H9 (cell line): ENCODE measurements around the gene PRKAG3. TPM values are rescaled to one million over a fixed set of nuclear protein-coding genes. Genes with fewer than 3 reads are reported as not detected.

Experiments
- DNase-seq: peaks from one replicate; pipeline ENCODE4 v3.0.0-alpha.2; 2017
- H2AFZ ChIP-seq: one replicate; pipeline ENCODE4 v1.6.1; 2013; ENCODE audit warnings: mild to moderate bottlenecking, low read length, control low read depth, moderate library complexity
- H2AK5ac ChIP-seq: 2 replicates; pipeline ENCODE4 v1.6.1; 2013; ENCODE audit warnings: low read length, control low read depth, mixed read lengths; ENCODE audit not compliant: insufficient read length
- H2BK120ac ChIP-seq: one replicate; pipeline ENCODE4 v1.6.1; 2013; ENCODE audit warnings: low read depth, mild to moderate bottlenecking, low read length, control low read depth, inconsistent platforms; ENCODE audit not compliant: poor library complexity, severe bottlenecking
- H2BK12ac ChIP-seq: 2 replicates; pipeline ENCODE4 v1.6.1; 2013; ENCODE audit warnings: low read length, control low read depth, mixed read lengths, low read depth; ENCODE audit not compliant: insufficient read length
- H2BK15ac ChIP-seq: 2 replicates; pipeline ENCODE4 v1.6.1; 2013; ENCODE audit warnings: low read depth, low read length, control low read depth
- H2BK20ac ChIP-seq: one replicate; pipeline ENCODE4 v1.6.1; 2013; ENCODE audit warnings: low read depth, mild to moderate bottlenecking, low read length, control low read depth, inconsistent platforms; ENCODE audit not compliant: poor library complexity, severe bottlenecking
- H2BK5ac ChIP-seq: 2 replicates; pipeline ENCODE4 v1.6.1; 2013; ENCODE audit warnings: low read length, control low read depth, mixed read lengths; ENCODE audit not compliant: insufficient read length
- H3K14ac ChIP-seq: 2 replicates; pipeline ENCODE4 v1.6.1; 2013; ENCODE audit warnings: low read length, control low read depth; ENCODE audit not compliant: insufficient read depth
- H3K18ac ChIP-seq: 2 replicates; pipeline ENCODE4 v1.6.1; 2013; ENCODE audit warnings: low read depth, mild to moderate bottlenecking, mixed read lengths, low read length, control low read depth; ENCODE audit not compliant: insufficient read length
- H3K23ac ChIP-seq: 2 replicates; pipeline ENCODE4 v1.6.1; 2013; ENCODE audit warnings: low read length, control low read depth, mixed read lengths, low read depth; ENCODE audit not compliant: insufficient read length
- H3K23me2 ChIP-seq: 2 replicates; pipeline ENCODE4 v1.6.1; 2013; ENCODE audit warnings: low read depth, mild to moderate bottlenecking, mixed read lengths, low read length, control low read depth; ENCODE audit not compliant: insufficient read length, poor library complexity, severe bottlenecking
- H3K27ac ChIP-seq: 2 replicates; pipeline ENCODE4 v1.5.1; 2013; ENCODE audit warnings: low read length, control low read depth, mixed read lengths, low read depth; ENCODE audit not compliant: insufficient read length
- H3K27me3 ChIP-seq: 2 replicates; pipeline ENCODE4 v1.6.1; 2013; ENCODE audit warnings: low read length, control low read depth, inconsistent platforms; ENCODE audit not compliant: insufficient read depth
- H3K4ac ChIP-seq: 2 replicates; pipeline ENCODE4 v1.6.1; 2013; ENCODE audit warnings: low read depth, mild to moderate bottlenecking, control low read depth, inconsistent platforms, low read length, moderate library complexity
- H3K4me1 ChIP-seq: 2 replicates; pipeline ENCODE4 v1.6.1; 2013; ENCODE audit warnings: low read length, control low read depth, inconsistent platforms; ENCODE audit not compliant: insufficient read depth
- H3K4me2 ChIP-seq: 2 replicates; pipeline ENCODE4 v1.6.1; 2013; ENCODE audit warnings: low read length, control low read depth, mixed read lengths; ENCODE audit not compliant: insufficient read length, insufficient read depth
- H3K56ac ChIP-seq: 2 replicates; pipeline ENCODE4 v1.6.1; 2013; ENCODE audit warnings: low read depth, mild to moderate bottlenecking, mixed read lengths, low read length, control low read depth; ENCODE audit not compliant: insufficient read length
- H3K79me1 ChIP-seq: 2 replicates; pipeline ENCODE4 v1.6.1; 2013; ENCODE audit warnings: low read depth, mild to moderate bottlenecking, moderate library complexity, low read length, control low read depth, inconsistent platforms; ENCODE audit not compliant: insufficient read depth, poor library complexity, severe bottlenecking
- H3K79me2 ChIP-seq: 2 replicates; pipeline ENCODE4 v1.6.1; 2013; ENCODE audit warnings: low read length, control low read depth, inconsistent platforms; ENCODE audit not compliant: insufficient read depth
- H3K9ac ChIP-seq: 2 replicates; pipeline ENCODE4 v1.6.1; 2013; ENCODE audit warnings: low read length, control low read depth, mixed read lengths; ENCODE audit not compliant: insufficient read length; ENCODE audit errors: extremely low read depth
- H3K9me3 ChIP-seq: one replicate; pipeline ENCODE4 v1.6.1; 2013; ENCODE audit warnings: low read depth, low read length, inconsistent platforms; ENCODE audit not compliant: control insufficient read depth
- H3T11ph ChIP-seq: one replicate; pipeline ENCODE4 v1.6.1; 2013; ENCODE audit warnings: mild to moderate bottlenecking, low read length, control low read depth, inconsistent platforms
- H4K20me1 ChIP-seq: one replicate; pipeline ENCODE4 v1.6.1; 2013; ENCODE audit not compliant: control insufficient read depth, insufficient read length, insufficient read depth
- H4K5ac ChIP-seq: 2 replicates; pipeline ENCODE4 v1.6.1; 2013; ENCODE audit warnings: low read depth, mild to moderate bottlenecking, mixed read lengths, low read length, control low read depth; ENCODE audit not compliant: insufficient read length
- H4K8ac ChIP-seq: replicated peaks from 2 replicates; pipeline ENCODE4 v1.6.1; 2013; ENCODE audit warnings: low read length, control low read depth, mixed read lengths, low read depth; ENCODE audit not compliant: insufficient read length
- H4K91ac ChIP-seq: 2 replicates; pipeline ENCODE4 v1.6.1; 2013; ENCODE audit warnings: low read depth, mild to moderate bottlenecking, moderate library complexity, mixed read lengths, low read length, control low read depth; ENCODE audit not compliant: insufficient read length
- H3K27ac Mint-ChIP-seq, 3 experiments: 2 replicates in 2 of 3; 3 replicates in 1 of 3; pipeline ENCODE4 v1.8.0; 2020 to 2021; ENCODE audit warnings: mixed read lengths in 3 of 3, mild to moderate bottlenecking in 1 of 3, moderate library complexity in 1 of 3
- H3K27me3 Mint-ChIP-seq: 2 replicates; pipeline ENCODE4 v1.8.0; 2021; ENCODE audit warnings: low read depth, mild to moderate bottlenecking, moderate library complexity, mixed read lengths
- H3K36me3 Mint-ChIP-seq, 3 experiments: 2 replicates in 2 of 3; 3 replicates in 1 of 3; pipeline ENCODE4 v1.8.0; 2020 to 2021; ENCODE audit warnings: low read depth in 3 of 3, mixed read lengths in 3 of 3; ENCODE audit not compliant: insufficient read depth in 1 of 3
- H3K4me1 Mint-ChIP-seq, 2 experiments: 2 replicates each; pipeline ENCODE4 v1.8.0; 2020; ENCODE audit warnings: mixed read lengths in 2 of 2
- H3K4me3 Mint-ChIP-seq, 2 experiments: 2 replicates in 1 of 2; 3 replicates in 1 of 2; pipeline ENCODE4 v1.8.0; 2020 to 2021; ENCODE audit warnings: mild to moderate bottlenecking in 2 of 2, mixed read lengths in 2 of 2, moderate library complexity in 1 of 2
- H3K9me3 Mint-ChIP-seq, 2 experiments: 2 replicates in 1 of 2; 3 replicates in 1 of 2; pipeline ENCODE4 v1.8.0; 2020; ENCODE audit warnings: mild to moderate bottlenecking in 2 of 2, mixed read lengths in 2 of 2, moderate library complexity in 1 of 2
- WGBS: extraction: QIAGEN DNeasy Blood & Tissue Kit; methylation state at CpG from one replicate; pipeline ENCODE4 v1.1.7; 2013; ENCODE audit warnings: missing lambda C conversion rate, low lambda C conversion rate, mixed read lengths; ENCODE audit not compliant: insufficient read length; ENCODE audit errors: extremely low coverage; 5-methylcytosine and 5-hydroxymethylcytosine counted together
- total RNA-seq: library from RNA; stranded (reverse); gene quantifications from 2 replicates; pipeline ENCODE4 v1.2.1, GENCODE V29; 2021
- TF ChIP-seq, protein P1 (sequence below): fragments of 200-600 bp; sonication (generic); conservative IDR thresholded peaks from 3 replicates; pipeline ENCODE4 v1.8.0; 2021; ENCODE audit warnings: antibody characterized with exemption, mild to moderate bottlenecking

The PRKAG3 gene
- total RNA-seq, 1 experiment from 2014 or later: not detected

GRCh38 chr2:218858138-218858445 lies 26.5 kb upstream of the PRKAG3 start:
- no peaks in the 10 kb centered on the region for H3K36me3 Mint-ChIP-seq
- H3K4me1 ChIP-seq: peaks cover 2% of the 10 kb centered on the region
- H2BK5ac ChIP-seq: no peak overlapping the region
- H3K4ac ChIP-seq: no peak overlapping the region
- peaks cover 88% of the 10 kb centered on the region for H3K27me3 ChIP-seq
- H3K9me3 ChIP-seq: no peaks in the 10 kb centered on the region
- H3K56ac ChIP-seq: no peak overlapping the region
- no peak overlapping the region for H2AFZ ChIP-seq
- H3K27me3 Mint-ChIP-seq: peaks cover 98% of the 10 kb centered on the region
- H3K23ac ChIP-seq: no peak overlapping the region
- no peak overlapping the region for H3T11ph ChIP-seq
- no peak overlapping the region for H2BK20ac ChIP-seq
- no peak overlapping the region for H3K4me2 ChIP-seq
- H2BK15ac ChIP-seq: no peak overlapping the region
- H4K5ac ChIP-seq: no peak overlapping the region
- WGBS: no CpG with 5 or more reads among the region's 1 CpG
- H2BK120ac ChIP-seq: no peak overlapping the region
- no peak overlapping the region for H3K14ac ChIP-seq
- H3K9me3 Mint-ChIP-seq: peaks cover 0 to 3% of the 10 kb centered on the region in 2 experiments; a peak in 1 of 5 replicates
- TF ChIP-seq, protein P1, sequence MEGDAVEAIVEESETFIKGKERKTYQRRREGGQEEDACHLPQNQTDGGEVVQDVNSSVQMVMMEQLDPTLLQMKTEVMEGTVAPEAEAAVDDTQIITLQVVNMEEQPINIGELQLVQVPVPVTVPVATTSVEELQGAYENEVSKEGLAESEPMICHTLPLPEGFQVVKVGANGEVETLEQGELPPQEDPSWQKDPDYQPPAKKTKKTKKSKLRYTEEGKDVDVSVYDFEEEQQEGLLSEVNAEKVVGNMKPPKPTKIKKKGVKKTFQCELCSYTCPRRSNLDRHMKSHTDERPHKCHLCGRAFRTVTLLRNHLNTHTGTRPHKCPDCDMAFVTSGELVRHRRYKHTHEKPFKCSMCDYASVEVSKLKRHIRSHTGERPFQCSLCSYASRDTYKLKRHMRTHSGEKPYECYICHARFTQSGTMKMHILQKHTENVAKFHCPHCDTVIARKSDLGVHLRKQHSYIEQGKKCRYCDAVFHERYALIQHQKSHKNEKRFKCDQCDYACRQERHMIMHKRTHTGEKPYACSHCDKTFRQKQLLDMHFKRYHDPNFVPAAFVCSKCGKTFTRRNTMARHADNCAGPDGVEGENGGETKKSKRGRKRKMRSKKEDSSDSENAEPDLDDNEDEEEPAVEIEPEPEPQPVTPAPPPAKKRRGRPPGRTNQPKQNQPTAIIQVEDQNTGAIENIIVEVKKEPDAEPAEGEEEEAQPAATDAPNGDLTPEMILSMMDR: no peak
- H3K4me1 Mint-ChIP-seq: peaks cover 37 to 65% of the 10 kb centered on the region in 2 experiments
- no peak overlapping the region for H3K27ac ChIP-seq
- H3K27ac Mint-ChIP-seq: no peak overlapping the region
- H4K8ac ChIP-seq: no peak overlapping the region
- DNase-seq: no peak
- H4K20me1 ChIP-seq: no peaks in the 10 kb centered on the region
- H3K18ac ChIP-seq: no peak overlapping the region
- H3K79me2 ChIP-seq: no peaks in the 10 kb centered on the region
- H3K4me3 Mint-ChIP-seq: peak overlapping the region in 1 of 2 experiments; percentile 85; a peak in 2 of 5 replicates
- no peaks in the 10 kb centered on the region for H3K79me1 ChIP-seq
- H3K9ac ChIP-seq: no peak overlapping the region
- peaks cover 3% of the 10 kb centered on the region for H3K23me2 ChIP-seq
- H2BK12ac ChIP-seq: no peak overlapping the region
- H2AK5ac ChIP-seq: no peak overlapping the region
- no peak overlapping the region for H4K91ac ChIP-seq
